Kidney glomerular epithelial cell (primary cell): ENCODE data around the gene C1QTNF1.
"Not testable (repeated sequence)": the region's sequence is repeated elsewhere in the genome, so short reads cannot be mapped to it uniquely, and the experiment has no call there.

ENCODE experiments used
- DNase-seq: peaks from one replicate; lab custom pipeline; 2025; lab: John Stamatoyannopoulos, UW

C1QTNF1 gene

DNA sequence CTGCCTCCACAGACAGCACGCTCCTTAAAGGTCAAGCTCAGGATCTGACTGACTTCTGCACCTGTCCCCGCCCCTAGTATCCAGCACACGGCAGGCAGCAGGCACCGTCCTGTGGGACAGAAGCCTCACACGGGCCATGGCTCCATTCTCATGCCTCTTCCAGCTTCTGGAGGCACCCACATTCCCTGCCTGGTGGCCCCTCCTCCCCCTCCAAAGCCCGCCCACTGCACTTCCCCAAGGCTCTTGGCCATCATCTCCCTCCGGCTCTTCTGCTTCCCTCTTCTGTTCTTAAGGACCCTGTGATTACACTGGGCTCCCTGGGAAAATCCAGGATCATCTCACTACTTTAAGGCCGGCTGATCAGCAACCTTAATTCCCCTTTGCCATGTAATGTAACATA, 17.9 kb upstream of the C1QTNF1 start:
- DNase-seq = no peak

DNA sequence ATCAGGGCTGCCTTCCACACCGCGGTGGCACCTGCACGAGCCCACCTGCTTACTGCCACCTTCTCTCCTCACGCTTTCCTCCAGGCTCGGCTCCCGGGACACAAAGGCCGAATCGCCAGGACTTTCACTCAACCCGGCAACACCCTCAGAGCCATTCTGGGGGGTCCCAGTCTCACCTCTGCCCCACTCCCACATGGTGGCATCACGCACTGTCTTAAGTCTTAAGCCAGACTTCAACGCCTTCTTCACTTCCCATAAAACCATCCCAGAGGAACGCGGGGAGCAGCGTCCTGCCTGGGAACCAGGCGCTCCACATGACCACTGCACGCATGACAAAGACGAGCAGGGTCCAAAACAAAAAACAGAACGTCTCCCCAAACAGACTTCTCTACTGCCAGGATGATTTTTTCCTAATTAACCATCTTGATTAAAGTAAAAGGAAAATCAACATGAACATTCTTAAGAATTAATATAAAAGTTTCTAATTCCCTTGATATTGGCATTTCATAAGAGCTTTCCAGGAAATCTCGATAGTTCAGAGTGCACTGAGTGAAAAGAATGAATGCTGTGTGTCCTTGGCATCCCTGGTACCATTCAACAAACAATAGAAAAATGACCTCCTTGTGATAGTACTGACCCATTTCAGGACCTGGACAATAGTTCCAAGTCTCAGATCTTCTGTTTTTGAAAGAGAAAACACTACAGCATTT, 17.0 kb upstream of the C1QTNF1 start:
- no peak for DNase-seq

DNA sequence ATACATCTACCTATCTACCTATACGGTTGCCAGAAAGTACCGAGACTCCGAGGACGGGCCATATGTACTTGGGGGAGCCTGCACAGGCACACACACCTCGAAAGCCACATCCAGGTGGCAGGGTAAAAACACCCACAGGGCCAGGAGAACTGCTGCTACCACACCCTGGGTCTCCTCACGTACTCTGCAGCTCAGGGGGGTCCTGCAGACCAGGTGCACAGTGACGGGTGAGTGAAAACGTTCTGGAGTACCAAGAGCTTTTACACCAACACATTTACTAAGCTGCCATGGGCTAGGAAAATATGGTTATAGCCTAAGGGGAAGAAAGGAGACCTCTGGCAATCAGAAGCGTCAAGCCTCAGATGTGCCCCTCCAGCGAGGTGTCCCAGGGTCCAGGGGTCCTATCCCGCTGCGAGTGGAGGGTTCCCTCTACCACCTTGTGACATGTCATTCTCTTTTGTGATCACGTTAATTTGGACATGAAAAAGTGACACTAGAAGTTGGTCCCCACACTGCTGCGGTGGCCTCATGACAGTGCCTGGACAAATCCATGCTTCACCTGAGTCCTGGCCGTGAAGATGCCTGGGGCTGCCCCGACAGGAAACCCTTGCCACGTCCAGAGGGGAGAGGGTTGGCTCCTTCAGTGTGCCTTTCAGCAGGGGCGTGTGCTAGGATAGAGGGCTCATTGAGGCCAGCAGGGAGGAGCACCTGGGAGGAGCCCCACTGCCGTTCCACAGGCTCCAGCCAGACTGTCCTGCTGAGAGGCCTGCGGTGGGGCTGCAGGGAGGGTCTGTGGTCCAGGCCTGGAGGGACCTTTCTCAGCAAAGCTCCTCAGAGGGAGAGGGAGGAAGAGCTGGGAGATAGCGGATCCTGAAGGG, 16.2 kb upstream of the C1QTNF1 start:
- no peak for DNase-seq

DNA sequence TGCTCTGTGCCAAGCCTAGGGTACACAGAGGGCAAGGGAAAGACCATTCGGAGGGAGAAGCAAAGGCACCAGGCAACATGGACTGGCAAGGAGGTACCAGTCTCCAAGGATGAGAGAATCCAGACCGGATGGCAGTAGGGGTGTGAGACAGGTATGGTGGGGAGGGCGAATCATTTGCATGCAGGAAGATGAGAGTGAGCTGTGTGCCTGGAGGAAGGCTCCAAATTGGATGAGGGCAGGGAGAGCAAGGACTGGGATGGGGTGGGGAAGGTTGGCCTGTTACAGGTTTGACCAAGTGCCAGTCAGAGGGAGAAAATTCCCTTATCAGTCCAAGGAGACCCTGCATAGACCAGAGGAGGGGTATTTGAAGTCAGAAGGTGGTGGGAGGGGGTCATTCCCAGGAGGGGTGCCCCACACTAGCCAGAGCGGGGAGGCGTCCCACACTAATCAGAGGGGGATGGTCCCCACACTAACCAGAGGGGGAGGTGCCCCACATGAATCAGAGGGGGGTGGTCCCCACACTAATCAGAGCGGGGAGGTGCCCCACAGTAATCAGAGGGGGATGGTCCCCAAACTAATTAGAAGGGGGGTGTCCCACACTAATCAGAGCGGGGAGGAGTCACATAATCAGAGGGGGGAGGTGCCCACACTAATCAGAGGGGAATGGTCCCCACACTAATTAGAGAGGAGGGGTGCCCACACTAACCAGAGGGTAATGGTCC, 15.1 kb upstream of the C1QTNF1 start:
- DNase-seq = no peak

DNA sequence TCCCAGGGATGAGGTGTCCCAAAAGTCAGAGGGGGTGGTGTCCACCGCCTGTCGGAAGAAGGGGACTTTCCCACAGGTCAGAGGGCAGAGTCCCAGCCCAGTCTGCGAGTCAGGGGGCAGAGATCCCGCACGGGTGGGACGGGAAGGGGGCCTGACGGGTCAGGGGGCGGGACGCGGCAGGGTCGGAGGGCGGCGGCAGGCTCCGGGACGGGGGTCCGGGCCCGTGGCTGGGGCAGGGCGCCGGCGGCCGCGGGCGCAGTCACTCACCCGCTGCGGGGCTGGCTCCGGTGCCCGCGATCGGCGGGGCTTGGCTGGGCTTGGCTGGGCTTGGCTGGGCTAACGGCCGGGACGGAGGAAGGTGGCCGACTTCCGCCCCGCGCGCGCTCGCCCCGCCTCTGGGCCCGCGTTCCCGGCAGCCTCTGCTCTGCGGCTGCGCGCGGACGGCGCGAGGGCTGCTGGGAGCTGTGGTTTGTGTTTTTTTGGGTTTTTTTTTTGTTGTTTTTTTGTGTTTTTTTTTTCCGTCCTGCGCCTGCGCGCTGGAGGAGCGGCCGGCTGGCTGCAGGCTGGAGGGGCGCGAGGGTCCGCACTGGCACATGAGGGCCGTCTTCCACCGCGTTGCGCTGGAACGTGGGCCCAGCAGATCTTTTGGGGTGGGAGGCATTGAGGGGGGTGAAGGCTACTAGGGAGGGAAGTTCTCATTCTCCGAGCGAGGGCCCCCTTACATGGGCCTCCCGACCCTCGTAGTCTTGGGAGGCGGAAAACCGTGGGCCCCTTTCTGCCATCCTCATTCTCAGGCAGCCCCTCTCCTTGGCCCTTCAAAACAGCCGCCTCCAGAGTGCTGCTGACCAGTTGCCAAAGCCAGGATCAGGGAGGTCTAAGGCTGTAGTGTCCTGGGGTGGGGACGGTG, 14.3 kb upstream of the C1QTNF1 start, which contains the start of gene CANT1:
CANT1 (minus strand) TSS at position 368 of the 907 bp plus-strand sequence. CDS start 12,142 bp downstream, outside the sequence.
- peak; percentile 67 for DNase-seq

DNA sequence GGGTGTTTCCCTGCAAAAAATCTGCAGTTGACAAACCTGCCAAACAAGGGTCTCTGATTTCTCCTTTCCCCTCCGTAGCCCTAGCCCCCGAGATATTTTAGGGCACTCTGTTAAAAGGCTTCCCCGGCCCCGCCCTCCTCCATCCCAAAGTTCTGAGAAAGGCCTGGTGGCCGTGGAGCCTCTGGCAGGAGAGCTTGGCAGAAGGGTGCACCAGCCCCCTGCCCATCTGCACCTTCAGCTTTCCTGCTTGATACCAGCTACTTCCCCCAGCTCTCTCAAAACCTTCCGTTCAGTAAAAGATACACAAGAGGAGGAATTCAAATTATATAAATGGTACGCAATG, 13.7 kb upstream of the C1QTNF1 start:
- DNase-seq = no peak

DNA sequence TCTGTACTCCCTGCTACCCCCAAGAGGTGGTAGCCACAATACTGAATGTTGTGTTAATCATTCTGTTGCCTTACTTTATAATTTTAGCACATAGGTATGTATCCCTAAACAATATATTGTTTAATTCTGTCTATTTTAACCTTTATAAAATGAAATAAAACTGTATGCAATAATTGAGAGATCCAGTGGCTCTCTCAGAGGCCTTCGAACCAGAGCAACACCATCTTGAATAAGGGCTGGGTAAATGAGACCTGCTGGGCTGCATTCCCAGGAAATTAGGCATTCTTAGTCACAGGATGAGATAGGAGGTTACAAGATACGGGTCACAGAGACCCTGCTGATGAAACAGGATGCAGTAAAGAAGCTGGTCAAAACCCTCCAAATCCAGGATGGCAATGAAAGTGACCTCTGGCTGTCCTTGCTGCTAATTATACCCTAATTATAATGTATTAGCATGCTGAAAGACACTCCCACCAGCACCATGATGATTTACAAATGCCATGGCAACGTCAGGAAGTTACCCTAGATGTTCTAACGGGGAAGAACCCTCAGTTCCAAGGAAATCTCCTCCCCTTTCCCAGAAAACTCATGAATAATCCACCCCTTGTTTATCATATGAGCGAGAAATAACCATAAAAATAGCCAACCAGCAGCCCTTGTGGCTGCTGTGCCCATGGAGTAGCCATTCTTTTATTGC, 12.4 kb upstream of the C1QTNF1 start:
- no peak for DNase-seq

DNA sequence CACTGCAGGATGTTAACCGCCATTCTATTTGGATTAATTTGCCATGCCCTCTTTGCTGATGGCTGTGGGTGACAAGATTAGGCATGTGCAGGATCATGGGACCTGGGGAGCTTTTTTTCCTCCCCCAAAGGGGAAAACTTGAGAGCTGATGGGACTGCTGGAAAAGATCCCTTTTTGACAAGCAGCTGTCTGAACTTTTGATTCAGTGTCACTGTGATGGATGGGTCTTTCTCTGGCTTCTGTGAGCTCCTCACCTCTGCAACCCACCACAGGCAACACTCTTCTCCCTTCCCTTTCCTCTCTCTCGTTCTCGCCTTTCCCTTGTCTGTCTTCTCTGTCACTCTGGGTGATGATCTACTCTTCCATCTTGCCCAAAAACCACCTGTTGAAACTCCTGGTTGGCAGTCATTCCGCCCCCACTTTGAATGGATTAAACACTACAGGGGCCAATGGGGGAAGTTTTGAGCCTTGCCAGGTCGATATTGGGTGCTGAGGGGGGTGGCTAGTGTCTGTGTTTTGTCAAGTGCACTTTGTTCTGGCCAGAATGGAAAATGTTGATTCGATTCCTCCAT, 11.3 kb upstream of the C1QTNF1 start:
- no peak for DNase-seq

DNA sequence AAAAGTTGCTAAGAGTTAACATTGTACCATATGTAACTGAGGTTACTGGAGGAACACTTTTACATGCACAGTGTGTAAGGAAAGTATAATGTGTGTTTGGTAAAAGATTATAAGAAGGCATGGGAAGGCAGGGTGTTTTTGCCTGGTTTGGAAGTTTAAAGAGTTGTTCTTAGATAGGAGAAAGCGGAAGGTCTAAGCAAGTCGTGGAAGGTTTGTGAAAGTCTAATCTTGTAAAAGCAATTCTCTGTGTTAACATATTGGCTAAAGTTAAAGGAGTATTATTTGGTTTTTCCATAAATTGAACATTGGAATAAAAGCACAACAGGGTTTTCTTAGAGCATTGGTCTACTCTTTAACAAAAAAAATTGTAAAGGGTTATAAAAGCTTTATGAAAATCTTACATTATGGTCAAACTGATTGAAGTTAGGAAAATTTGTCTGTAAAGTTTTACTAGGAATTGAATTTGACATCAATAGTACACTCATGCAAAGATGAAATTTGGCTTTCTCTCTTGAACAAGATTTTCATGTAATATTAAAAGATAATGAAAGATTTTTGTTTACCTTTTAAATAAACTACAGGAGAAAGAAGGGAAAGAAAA, 9.7 kb upstream of the C1QTNF1 start:
- DNase-seq = no peak

DNA sequence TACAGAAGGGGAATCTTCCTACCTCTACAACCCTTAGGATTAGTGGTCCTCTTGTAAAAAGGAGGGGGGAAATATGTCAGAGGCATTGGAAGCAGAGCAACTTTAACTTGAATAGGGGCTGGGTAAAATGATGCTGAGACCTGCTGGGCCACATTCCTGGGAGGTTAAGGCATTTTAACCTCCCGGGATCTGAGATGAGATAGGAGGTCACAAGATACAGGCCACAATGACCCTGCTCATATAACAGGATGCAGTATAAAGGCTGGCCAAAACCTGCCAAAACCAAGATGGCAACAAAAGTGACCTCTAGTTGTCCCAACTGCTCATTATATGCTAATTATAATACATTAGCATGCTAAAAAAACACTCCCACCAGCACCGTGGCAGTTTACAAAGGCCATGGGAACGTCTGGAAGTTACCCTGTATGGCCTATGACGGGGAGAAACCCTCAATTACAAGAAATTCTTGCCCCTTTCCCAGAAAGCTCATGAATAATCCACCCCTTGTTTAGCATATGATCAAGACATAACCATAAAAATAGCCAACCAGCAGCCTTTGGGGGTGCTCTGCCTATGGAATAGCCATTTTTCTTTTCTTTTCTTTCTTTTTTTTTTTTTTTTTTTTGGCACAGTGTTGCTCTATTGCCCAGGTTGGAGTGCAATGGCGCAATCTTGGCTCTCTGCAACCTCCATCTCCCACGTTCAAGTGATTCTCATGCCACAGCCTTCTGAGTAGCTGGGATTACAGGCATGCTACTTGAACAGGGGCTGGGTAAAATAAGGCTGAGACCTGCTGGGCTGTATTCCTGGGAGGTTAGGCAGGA, 6.2 kb upstream of the C1QTNF1 start:
- DNase-seq = no peak

DNA sequence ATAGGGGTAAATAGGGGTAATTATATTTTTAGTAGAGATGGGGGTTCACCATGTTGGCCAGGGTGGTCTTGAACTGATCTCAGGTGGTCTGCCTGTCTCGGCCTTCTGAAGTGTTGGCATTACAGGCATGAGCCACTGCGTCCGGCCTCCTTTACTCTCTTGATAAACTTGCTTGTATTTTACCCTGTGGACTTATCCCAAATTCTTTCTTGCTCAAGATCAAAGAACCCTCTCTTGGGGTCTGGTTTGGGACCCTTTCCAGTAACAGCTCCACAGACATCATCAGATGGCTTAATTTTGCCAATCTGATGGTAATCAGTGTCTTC, 5.6 kb upstream of the C1QTNF1 start:
- no peak for DNase-seq

DNA sequence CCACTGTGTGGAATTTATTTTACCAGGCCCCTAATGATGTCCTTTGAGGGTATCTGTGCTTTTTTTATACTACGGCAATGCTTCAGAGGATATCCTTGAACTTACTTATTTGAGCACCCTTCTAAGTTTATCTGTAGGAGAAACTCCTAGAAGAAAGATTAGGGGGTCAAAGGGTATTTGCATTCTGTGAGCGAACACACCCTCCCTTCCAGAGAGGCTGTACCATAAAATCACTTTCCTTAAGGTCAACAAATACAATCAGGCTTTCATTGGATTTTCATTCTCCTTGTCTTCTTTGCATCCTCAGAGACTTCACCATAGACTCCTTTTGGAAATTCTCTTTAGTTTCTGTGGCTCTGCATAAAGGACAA, 4.7 kb upstream of the C1QTNF1 start:
- no peak for DNase-seq

DNA sequence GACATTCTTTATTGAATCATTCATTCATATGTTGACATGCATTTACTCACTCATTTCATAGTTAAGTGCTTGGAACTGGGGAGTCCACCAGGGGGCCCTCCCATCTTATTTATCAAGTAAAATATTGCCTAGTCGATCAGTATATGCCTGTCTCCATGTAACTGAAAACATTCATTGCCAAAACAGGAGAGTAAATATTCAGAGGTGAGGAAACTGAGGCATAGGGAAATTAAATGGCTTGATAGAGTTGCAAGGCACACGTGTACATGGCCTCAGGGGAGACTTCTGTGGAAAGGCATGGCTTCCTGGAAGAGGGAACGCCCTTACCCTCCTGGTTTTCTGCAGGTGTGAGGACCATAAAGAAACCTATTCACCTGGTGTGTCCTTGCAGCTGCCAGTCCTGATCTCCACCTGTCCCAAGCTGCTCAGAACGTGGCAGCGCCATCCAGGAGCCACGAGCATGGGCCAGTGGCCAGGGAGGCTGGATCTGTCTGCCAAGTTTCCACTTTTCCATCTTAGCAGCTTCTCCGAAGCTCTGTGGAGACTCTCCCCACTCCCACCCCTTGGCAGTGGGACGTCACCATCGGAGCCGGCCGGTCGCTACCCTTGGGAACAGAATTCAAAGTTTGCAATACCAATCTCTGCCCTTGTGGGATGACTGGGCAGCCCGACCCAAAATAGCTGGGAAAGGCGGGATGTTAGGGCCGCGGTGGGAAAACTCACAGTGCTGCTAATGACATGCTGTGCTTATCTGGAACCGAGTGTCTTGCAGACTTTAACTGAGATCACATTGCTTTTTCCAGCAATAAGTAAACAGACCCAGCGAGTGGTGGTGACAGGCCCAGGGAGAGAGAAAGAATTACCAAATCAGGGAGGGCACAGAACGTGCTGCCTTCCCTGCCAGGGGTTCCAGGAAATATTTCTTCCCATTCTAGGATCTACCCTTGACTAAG, 4.1 kb upstream of the C1QTNF1 start:
- peak; percentile 36 for DNase-seq

DNA sequence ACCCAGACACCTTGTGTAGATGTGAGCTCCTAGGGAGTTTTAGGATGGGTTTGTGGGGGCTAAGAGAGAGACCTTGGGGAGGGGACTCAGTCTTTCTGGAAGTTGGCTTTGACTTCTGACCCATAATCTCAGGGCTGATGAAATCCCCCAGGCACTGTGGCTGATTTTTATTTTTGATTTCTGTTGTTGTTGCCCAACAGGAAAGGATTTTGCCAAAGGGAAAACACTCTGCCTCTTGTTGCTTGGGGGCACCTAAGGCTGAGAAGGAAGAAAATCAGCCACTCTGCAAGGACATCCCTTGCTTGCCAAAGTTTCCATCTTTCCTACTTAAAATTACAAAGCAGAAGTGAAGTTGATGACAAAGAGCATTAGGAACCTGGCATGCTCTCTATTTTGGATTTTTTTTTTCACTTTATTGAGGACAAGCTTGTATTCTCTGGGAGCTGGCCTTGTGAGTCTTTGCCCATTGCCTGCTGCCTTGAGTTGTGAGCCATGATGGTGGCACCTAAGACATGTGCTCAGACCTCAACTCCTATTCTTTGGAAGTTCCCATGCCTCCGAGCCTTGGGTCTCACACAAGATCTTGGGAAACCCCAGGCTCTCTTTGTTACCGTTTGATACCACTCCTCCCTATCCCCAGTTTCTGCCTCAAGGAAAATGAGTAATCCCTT, 3.2 kb upstream of the C1QTNF1 start:
- DNase-seq = no peak

DNA sequence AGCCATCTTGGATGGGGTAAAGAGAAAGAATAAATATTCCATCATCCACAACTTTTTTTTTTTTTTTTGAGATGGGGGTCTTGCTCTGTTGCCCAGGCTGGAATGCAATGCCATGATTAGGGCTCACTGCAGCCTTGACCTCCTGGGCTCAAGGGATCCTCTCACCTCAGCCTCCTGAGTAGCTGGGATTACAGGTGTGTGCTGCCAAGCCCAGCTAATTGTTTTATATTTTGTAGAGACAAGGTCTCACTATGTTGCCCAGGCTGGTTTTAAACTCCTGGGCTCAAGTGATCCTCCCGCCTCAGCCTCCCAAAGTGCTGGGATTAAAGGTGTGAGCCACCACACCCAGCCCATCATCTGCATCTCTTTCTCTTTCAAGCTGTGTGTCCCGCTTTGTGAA, 2.0 kb upstream of the C1QTNF1 start:
- DNase-seq = not testable (repeated sequence)

DNA sequence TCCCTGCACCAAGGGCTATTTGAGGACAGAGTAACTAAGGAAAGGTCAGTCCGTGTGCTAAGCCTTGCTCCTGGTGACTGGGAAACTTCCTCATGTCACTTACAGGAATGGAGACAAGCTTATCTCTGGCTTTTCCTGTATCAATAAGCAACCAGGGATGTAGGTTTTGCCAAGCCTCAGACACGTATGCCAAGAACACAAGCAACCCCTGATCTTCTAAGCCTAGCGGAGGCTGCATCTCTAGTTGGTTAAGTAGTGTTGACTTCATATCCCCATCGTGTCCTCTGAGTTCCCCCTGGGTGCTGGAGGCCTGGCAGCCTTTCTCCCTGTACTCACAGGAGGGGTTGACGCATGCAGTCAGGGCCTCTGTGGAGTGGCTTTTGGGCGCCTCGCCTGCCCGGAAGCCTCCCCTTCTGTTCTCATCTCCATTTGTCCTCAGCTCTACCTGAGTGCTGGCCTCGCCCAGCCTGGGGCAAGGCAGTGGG, 1.4 kb upstream of the C1QTNF1 start:
- DNase-seq = no peak

DNA sequence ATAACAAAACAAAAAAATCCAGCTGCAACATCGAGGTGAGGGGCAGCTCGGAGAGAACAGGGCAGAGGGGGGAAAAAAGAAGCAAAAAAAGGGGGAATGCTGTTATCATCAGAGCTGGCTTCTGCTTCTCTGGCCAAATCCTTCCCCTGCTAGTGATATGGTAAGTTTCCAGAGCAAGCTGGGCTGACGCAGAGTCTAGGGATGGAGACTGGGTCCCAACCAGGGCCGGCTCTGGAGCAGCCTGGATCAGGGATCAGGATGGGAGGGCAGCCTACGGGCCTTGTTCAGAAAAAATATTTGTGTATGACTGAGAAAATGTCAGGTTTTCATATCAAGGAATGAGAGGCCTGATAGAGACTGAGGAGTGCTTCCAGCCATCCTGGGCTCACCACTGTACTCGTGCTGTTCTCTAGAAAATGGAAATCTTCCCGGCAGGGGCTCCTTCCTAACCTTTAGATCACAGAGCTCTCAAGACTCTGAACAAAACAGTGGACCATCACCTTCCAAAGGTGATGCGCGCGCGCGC, 726 bp upstream of the C1QTNF1 start:
- no peak for DNase-seq
